SJSA1 (cell line): ENCODE data around the gene CHST12. TPM values are rescaled to one million over a fixed set of nuclear protein-coding genes. Genes with fewer than 3 reads are reported as not detected.
A peak's percentile ranks its signal among the peaks of the same experiment; 100 is the strongest.
"Not testable (repeated sequence)": the region's sequence is repeated elsewhere in the genome, so short reads cannot be mapped to it uniquely, and the experiment has no call there.

Experiments
- DNase-seq, 2 experiments: peaks; one replicate each; pipeline ENCODE4 v3.0.0-alpha.2; 2015 to 2020; ENCODE audit warnings: low spot score in 2 of 2, low read depth in 1 of 2
- H3K27ac ChIP-seq: fragments of 250-450 bp; sonication (Bioruptor Pico); 2 replicates; pipeline ENCODE4 v1.5.1; 2020; ENCODE audit warnings: mild to moderate bottlenecking, moderate library complexity
- H3K27me3 ChIP-seq: fragments of 250-450 bp; sonication (Bioruptor Pico); replicated peaks from 2 replicates; pipeline ENCODE4 v1.5.1; 2020; ENCODE audit warnings: mild to moderate bottlenecking, moderate library complexity
- H3K36me3 ChIP-seq: fragments of 250-450 bp; sonication (Bioruptor Pico); 2 replicates; pipeline ENCODE4 v1.5.1; 2020; ENCODE audit warnings: mild to moderate bottlenecking
- H3K4me1 ChIP-seq: fragments of 250-450 bp; sonication (Bioruptor Pico); replicated peaks from 2 replicates; pipeline ENCODE4 v1.6.1; 2021; ENCODE audit warnings: mild to moderate bottlenecking
- H3K4me3 ChIP-seq: fragments of 250-450 bp; sonication (Bioruptor Pico); 2 replicates; pipeline ENCODE4 v1.5.1; 2020; ENCODE audit warnings: mild to moderate bottlenecking
- H3K9me3 ChIP-seq: fragments of 250-450 bp; sonication (Bioruptor Pico); replicated peaks from 2 replicates; pipeline ENCODE4 v1.5.1; 2020; ENCODE audit warnings: mild to moderate bottlenecking
- total RNA-seq: library from RNA; depleted of rRNA; stranded (reverse); fragments of >200 nt; shearing (Covaris generic); gene quantifications from 2 replicates; pipeline ENCODE4 v1.2.3, GENCODE V29; 2014

The CHST12 gene
- total RNA-seq, 1 experiment from 2014 or later: 10.7 TPM

GRCh38 chr7:2403718-2404648 is 572 bp downstream of the CHST12 start:
- H3K4me1 ChIP-seq: peaks cover 37% of the 10 kb centered on the region
- no peaks in the 10 kb centered on the region for H3K27me3 ChIP-seq
- H3K36me3 ChIP-seq: peaks cover 5% of the 10 kb centered on the region
- peak overlapping the region; percentile 39; the same call in 1 of the 2 replicates for H3K27ac ChIP-seq
- H3K4me3 ChIP-seq: peak overlapping the region; percentile 96
- H3K9me3 ChIP-seq: 0 out of 2 replicates have a peak, but pooled peaks cover 2% of the 10 kb centered on the region
- DNase-seq: peak in 1 of 2 experiments; percentile 52

DNA sequence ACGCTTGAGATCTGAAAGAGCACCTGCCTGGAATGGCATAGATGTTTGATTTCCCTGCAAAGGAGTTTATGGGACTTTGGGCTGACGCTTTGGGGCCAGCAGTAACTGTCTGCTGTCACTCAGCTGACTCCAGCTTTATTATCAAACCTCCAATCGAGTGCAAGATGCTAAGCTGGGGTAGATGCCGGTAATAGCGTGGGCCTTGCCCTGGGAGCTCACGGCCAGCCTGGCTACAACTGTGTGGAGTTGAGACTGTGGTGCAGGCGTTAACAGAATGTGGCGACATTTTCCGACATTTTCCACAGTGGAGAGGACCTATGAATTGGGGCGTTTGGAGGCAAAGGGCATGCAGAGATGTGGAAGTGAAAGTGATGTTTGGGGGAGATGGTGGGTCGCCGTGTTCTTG is 1.3 kb downstream of the CHST12 start:
- H3K36me3 ChIP-seq: peaks cover 5% of the 10 kb centered on the region
- peak overlapping the region; percentile 96 for H3K4me3 ChIP-seq
- H3K27ac ChIP-seq: no peak overlapping the region
- no peak for DNase-seq
- H3K4me1 ChIP-seq: peaks cover 30% of the 10 kb centered on the region
- no peaks in the 10 kb centered on the region for H3K27me3 ChIP-seq
- H3K9me3 ChIP-seq: 0 out of 2 replicates have a peak, but pooled peaks cover 2% of the 10 kb centered on the region

DNA sequence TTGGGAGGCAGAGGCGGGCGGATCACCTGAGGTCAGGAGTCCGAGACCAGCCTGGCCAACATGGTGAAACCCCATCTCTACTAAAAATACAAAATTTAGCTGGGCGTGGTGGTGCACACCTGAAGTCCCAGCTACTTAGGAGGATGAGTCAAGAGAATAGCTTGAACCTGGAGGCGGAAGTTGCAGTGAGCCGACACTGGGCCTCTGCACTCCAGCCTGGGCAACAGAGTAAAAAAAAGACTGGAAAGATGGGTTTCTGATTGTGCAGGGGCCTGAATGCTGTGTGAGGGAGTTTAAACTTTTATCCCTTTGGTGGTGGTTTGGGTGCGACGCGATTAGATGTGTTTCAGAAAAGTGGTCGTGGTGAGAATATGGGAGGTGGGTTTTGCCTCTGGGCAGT is 1.8 kb downstream of the CHST12 start:
- DNase-seq: no peak
- H3K27me3 ChIP-seq: no peaks in the 10 kb centered on the region
- no peak overlapping the region for H3K27ac ChIP-seq
- H3K9me3 ChIP-seq: 0 out of 2 replicates have a peak, but pooled peaks cover 2% of the 10 kb centered on the region
- peaks cover 27% of the 10 kb centered on the region for H3K4me1 ChIP-seq
- H3K36me3 ChIP-seq: peaks cover 5% of the 10 kb centered on the region
- H3K4me3 ChIP-seq: no peak overlapping the region

GRCh38 chr7:2405601-2406345 is 2.4 kb downstream of the CHST12 start:
- Histone ChIP-seq H3K36me3 (peaks cover 5% of the 10 kb centered on the region), H3K4me1 (peaks cover 22% of the 10 kb centered on the region), H3K27ac (no peak overlapping the region), H3K4me3 (no peak overlapping the region), H3K9me3 (0 out of 2 replicates have a peak, but pooled peaks cover 2% of the 10 kb centered on the region), H3K27me3 (no peaks in the 10 kb centered on the region)
- DNase-seq: no peak

DNA sequence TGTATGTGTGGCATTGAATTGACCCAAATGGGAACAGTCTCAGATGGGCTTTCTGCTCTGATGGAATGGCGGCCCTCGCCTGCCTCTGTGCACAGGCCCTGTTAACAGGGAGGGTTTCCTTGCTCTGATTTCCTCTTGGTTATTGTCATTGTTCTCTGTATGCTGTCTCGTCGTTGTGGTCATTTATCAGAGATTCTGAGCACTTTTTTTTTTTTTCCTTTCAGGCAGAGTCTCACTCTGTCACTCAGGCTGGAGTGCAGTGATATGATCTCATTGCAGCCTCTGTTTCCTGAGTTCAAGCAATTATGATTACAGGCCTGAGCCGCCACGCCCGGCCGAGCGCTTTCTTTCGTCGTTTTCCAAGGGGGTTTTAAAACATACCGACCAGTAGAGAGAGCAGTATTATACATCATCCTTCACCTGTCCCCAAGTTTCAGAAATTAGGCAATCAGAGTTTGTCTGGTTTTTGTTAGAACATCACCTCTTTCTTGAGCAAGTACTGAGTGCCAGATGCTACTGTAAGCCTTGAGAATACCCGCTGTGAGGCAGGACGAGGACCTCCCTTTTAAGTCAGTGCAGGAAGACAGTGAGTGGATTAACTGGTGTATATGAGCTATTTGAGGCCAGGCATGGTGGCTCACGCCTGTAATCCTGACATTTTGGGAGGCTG is 6.5 kb downstream of the CHST12 start:
- Histone ChIP-seq H3K36me3 (no peaks in the 10 kb centered on the region), H3K4me1 (peaks cover 33% of the 10 kb centered on the region), H3K27ac (no peak overlapping the region), H3K9me3 (no peaks in the 10 kb centered on the region), H3K27me3 (no peaks in the 10 kb centered on the region), H3K4me3 (no peak overlapping the region)
- no peak for DNase-seq

GRCh38 chr7:2411049-2411448 is 7.6 kb downstream of the CHST12 start:
- no peaks in the 10 kb centered on the region for H3K36me3 ChIP-seq
- H3K4me1 ChIP-seq: peaks cover 33% of the 10 kb centered on the region

GRCh38 chr7:2411815-2412586 is 8.6 kb downstream of the CHST12 start:
- H3K27me3 ChIP-seq: no peaks in the 10 kb centered on the region
- H3K4me1 ChIP-seq: peaks cover 33% of the 10 kb centered on the region
- H3K27ac ChIP-seq: peak overlapping the region; percentile 20
- DNase-seq: peak in 1 of 2 experiments; percentile 71
- H3K9me3 ChIP-seq: no peaks in the 10 kb centered on the region
- H3K4me3 ChIP-seq: no peak overlapping the region
- H3K36me3 ChIP-seq: no peaks in the 10 kb centered on the region

More at GRCh38 chr7:2411049-2411448, 7.6 kb downstream of the CHST12 start:
- no peak overlapping the region for H3K4me3 ChIP-seq
- H3K9me3 ChIP-seq: no peaks in the 10 kb centered on the region
- no peak for DNase-seq
- no peaks in the 10 kb centered on the region for H3K27me3 ChIP-seq
- H3K27ac ChIP-seq: no peak overlapping the region

DNA sequence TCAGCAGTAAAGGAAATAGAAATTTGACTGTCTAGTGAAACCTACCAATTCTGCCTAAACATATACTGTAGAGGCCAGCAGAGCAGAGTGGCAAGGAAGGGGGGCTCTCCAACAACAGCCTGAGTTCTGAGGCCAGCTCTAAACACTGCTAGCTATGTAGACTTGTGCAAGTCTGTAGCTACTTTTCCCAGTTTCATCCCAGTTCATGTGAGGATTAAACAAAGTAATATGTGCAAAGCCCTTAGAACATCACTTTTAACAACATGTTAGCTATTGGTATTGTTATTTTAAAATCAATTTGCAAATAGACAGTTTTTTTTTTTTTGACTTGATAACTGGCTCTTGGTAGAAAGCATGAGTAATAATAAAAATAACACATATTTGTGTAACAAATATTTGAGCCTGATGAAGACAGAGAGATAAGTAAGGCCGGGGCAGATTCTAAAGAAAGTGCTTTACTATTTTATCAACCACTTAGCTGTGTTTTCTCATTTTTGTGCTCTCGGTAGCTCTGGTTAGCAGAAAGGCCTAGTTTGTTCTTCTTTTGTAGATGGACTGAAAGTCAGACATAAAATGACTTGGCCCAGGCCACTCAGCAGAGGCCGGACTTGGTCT is 9.3 kb downstream of the CHST12 start:
- Histone ChIP-seq H3K4me1 (peaks cover 33% of the 10 kb centered on the region), H3K27ac (peak overlapping the region; percentile 20), H3K27me3 (no peaks in the 10 kb centered on the region), H3K9me3 (no peaks in the 10 kb centered on the region), H3K36me3 (no peaks in the 10 kb centered on the region), H3K4me3 (no peak overlapping the region)
- no peak for DNase-seq

DNA sequence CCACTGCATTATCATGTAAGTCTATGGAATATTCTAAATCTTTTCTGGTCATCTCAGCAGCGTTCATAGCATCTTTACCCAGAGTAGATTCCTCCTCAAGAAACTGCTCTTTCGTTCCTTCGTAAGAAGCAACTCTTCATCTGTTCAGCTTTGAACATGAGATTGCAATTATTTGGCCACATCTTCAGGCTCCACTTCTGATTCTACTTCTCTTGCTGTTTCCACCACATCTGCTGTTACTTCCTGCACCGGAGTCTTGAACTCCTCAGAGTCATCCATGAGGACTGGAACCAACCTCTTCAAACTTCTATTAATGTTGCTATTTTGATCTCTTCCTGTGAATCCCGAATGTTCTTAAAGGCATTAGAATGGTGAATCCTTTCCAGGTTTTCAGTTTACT is 12.7 kb downstream of the CHST12 start:
- Histone ChIP-seq H3K27ac (no peak overlapping the region), H3K4me3 (no peak overlapping the region), H3K4me1 (peaks cover 37% of the 10 kb centered on the region), H3K36me3 (no peaks in the 10 kb centered on the region), H3K27me3 (no peaks in the 10 kb centered on the region), H3K9me3 (no peaks in the 10 kb centered on the region)
- DNase-seq: no peak

DNA sequence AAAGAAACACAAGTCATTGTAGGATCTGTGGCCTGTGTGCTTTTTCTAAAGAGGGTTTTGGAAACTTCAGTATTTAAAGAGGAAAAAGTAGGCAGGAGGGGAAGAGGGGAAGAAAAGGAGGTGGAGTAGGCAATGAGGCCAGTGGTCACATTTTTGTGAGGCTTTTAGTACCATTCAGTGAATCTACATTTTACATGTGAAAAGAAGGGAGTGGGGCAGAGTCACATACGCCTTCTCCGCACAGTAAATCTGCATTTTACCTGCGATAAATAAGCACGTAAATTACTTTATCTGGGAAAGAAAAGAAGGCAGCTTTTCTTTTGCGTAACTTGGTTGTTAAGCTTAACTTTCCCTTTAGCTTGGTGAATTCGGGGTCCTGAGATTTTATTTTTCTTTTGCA is 13.2 kb downstream of the CHST12 start:
- H3K36me3 ChIP-seq: no peaks in the 10 kb centered on the region
- no peaks in the 10 kb centered on the region for H3K27me3 ChIP-seq
- no peak overlapping the region for H3K27ac ChIP-seq
- H3K9me3 ChIP-seq: no peaks in the 10 kb centered on the region
- H3K4me3 ChIP-seq: no peak overlapping the region
- H3K4me1 ChIP-seq: peaks cover 34% of the 10 kb centered on the region
- no peak for DNase-seq

GRCh38 chr7:2417178-2417577 is 13.8 kb downstream of the CHST12 start:
- H3K27ac ChIP-seq, H3K36me3 ChIP-seq: not testable (repeated sequence)

GRCh38 chr7:2417981-2418481 is 14.6 kb downstream of the CHST12 start:
- no peak for DNase-seq
- H3K9me3 ChIP-seq: no peaks in the 10 kb centered on the region
- no peaks in the 10 kb centered on the region for H3K36me3 ChIP-seq
- no peak overlapping the region for H3K27ac ChIP-seq
- H3K4me3 ChIP-seq: no peak overlapping the region
- no peaks in the 10 kb centered on the region for H3K27me3 ChIP-seq
- peaks cover 21% of the 10 kb centered on the region for H3K4me1 ChIP-seq

More at GRCh38 chr7:2417178-2417577, 13.8 kb downstream of the CHST12 start:
- H3K27me3 ChIP-seq, H3K4me3 ChIP-seq, DNase-seq, H3K9me3 ChIP-seq: not testable (repeated sequence)
- peaks cover 29% of the 10 kb centered on the region for H3K4me1 ChIP-seq
